A549 (cell line): Measurements from ENCODE around the gene RAB38. TPM values are rescaled to one million over a fixed set of nuclear protein-coding genes. Genes with fewer than 3 reads are reported as not detected.

Experiments
- ATAC-seq, 2 experiments: fragments of 200-7000 bp in 1 of 2; fragments of >200 bp in 1 of 2; cut with Nextera tagmentation in 1 of 2; cut with Tn5 transposase in 1 of 2; 3 replicates each; pipeline versions ENCODE4 v1.8.0 to v1.9.1; 2018 to 2020; ENCODE audit warnings: mild to moderate bottlenecking in 1 of 2, moderate library complexity in 1 of 2
- CTCF ChIA-PET: fragments of 300-600 bp; sonication (Branson Sonifier 250); formaldehyde crosslinking; extraction: SDS; loops from one replicate; lab custom pipeline; 2021; ENCODE audit warnings: antibody characterized with exemption, inconsistent platforms; lab: Yijun Ruan, JAX
- POLR2A ChIA-PET: fragments of 350-600 bp; formaldehyde crosslinking; extraction: SDS; loops from one replicate; lab custom pipeline; 2021; ENCODE audit warnings: antibody characterized with exemption, inconsistent platforms; lab: Yijun Ruan, JAX
- DNase-seq, 2 experiments: peaks; one replicate each; pipeline versions ENCODE4 v3.0.0 to v3.0.0-alpha.2; 2011 to 2016; ENCODE audit warnings: low read depth in 1 of 2, low spot score in 1 of 2
- FAIRE-seq: peaks from 2 replicates; lab custom pipeline; 2011; peaks lifted over from hg19 to GRCh38; lab: Jason Lieb, UNC
- H3K27ac ChIP-seq, 2 experiments: fragments of >200 bp; sonication (Bioruptor Twin); formaldehyde crosslinking; 3 replicates each; pipeline ENCODE4 v1.5.1; 2016 to 2017
- H3K4me1 ChIP-seq: fragments of >200 bp; sonication (Bioruptor Twin); formaldehyde crosslinking; 3 replicates; pipeline ENCODE4 v1.6.1; 2016
- H3K4me2 ChIP-seq: fragments of >200 bp; sonication (Bioruptor Twin); formaldehyde crosslinking; 3 replicates; pipeline ENCODE4 v1.6.1; 2016
- H3K4me3 ChIP-seq: fragments of >200 bp; sonication (Bioruptor Twin); formaldehyde crosslinking; 3 replicates; pipeline ENCODE4 v1.5.1; 2016
- H3K9me3 ChIP-seq: fragments of >200 bp; sonication (Bioruptor Twin); formaldehyde crosslinking; 3 replicates; pipeline ENCODE4 v1.6.1; 2016
- BHLHE40 ChIP-seq: IDR thresholded peaks from 2 replicates; pipeline ENCODE4 v1.6.1; 2012; ENCODE audit warnings: low read depth, low read length, inconsistent platforms
- CEBPB ChIP-seq, 2 experiments: fragments of >200 bp in 1 of 2; sonication (Bioruptor Twin) in 1 of 2; formaldehyde crosslinking in 1 of 2; IDR thresholded peaks; 2 replicates each; pipeline ENCODE4 v1.6.1; 2012 to 2016
- CHD2 ChIP-seq: fragments of 150-350 bp; IDR thresholded peaks from 2 replicates; pipeline ENCODE4 v1.6.1; 2014; ENCODE audit warnings: low read length; ENCODE audit not compliant: partially characterized antibody
- CHD4 ChIP-seq: fragments of 200-600 bp; sonication (generic); IDR thresholded peaks from 2 replicates; pipeline ENCODE4 v1.6.1; 2016; ENCODE audit warnings: antibody characterized with exemption, mild to moderate bottlenecking, borderline replicate concordance
- EHF ChIP-seq: fragments of 250-450 bp; sonication (Bioruptor Pico); IDR thresholded peaks from 2 replicates; pipeline ENCODE4 v1.5.0; 2020; ENCODE audit warnings: mild to moderate bottlenecking
- FOSL2 ChIP-seq, 2 experiments: fragments of 450-650 bp in 1 of 2; fragments of >200 bp in 1 of 2; sonication (Bioruptor Twin) in 1 of 2; formaldehyde crosslinking; IDR thresholded peaks; 2 replicates each; pipeline versions ENCODE4 v1.5.0 to v1.6.1; 2016 to 2020; ENCODE audit warnings: mild to moderate bottlenecking in 1 of 2, moderate library complexity in 1 of 2
- FOXS1 ChIP-seq: fragments of 250-450 bp; sonication (Bioruptor Pico); IDR thresholded peaks from 2 replicates; pipeline ENCODE4 v1.5.0; 2020; ENCODE audit warnings: mild to moderate bottlenecking, moderate library complexity
- HEYL ChIP-seq: fragments of 250-450 bp; sonication (Bioruptor Pico); IDR thresholded peaks from 2 replicates; pipeline ENCODE4 v1.8.0; 2021; ENCODE audit warnings: mild to moderate bottlenecking, moderate library complexity
- HOXB5 ChIP-seq: fragments of 250-450 bp; sonication (Bioruptor Pico); IDR thresholded peaks from 2 replicates; pipeline ENCODE4 v1.5.0; 2020; ENCODE audit warnings: mild to moderate bottlenecking, moderate library complexity
- JUNB ChIP-seq: fragments of >200 bp; sonication (Bioruptor Twin); formaldehyde crosslinking; IDR thresholded peaks from 2 replicates; pipeline ENCODE4 v1.6.1; 2016
- KDM1A ChIP-seq: fragments of 200-600 bp; sonication (generic); IDR thresholded peaks from 2 replicates; pipeline ENCODE4 v1.6.1; 2016; ENCODE audit warnings: low read depth, mild to moderate bottlenecking
- KDM5A ChIP-seq: fragments of 200-600 bp; sonication (generic); IDR thresholded peaks from 2 replicates; pipeline ENCODE4 v1.6.1; 2016; ENCODE audit warnings: antibody characterized with exemption, mild to moderate bottlenecking
- MAFK ChIP-seq: fragments of 450-650 bp; IDR thresholded peaks from 2 replicates; pipeline ENCODE4 v1.6.1; 2014; ENCODE audit not compliant: partially characterized antibody
- NFE2L2 ChIP-seq: fragments of 150-350 bp; conservative IDR thresholded peaks from 2 replicates; pipeline ENCODE4 v1.6.1; 2014; ENCODE audit warnings: low read length
- NR3C1 ChIP-seq: fragments of >200 bp; sonication (Bioruptor Twin); formaldehyde crosslinking; IDR thresholded peaks from 3 replicates; pipeline ENCODE4 v1.6.1; 2017
- PHF8 ChIP-seq: fragments of 200-600 bp; sonication (generic); IDR thresholded peaks from 2 replicates; pipeline ENCODE4 v1.6.1; 2016; ENCODE audit warnings: low read depth, mild to moderate bottlenecking, antibody characterized with exemption, moderate library complexity, borderline replicate concordance
- POLR2AphosphoS2 ChIP-seq: conservative IDR thresholded peaks from 2 replicates; pipeline ENCODE4 v1.6.1; 2012; ENCODE audit warnings: low read length, improper control_type of control experiment, inconsistent platforms
- RAD21 ChIP-seq, 2 experiments: fragments of >200 bp in 1 of 2; sonication (Bioruptor Twin) in 1 of 2; formaldehyde crosslinking in 1 of 2; IDR thresholded peaks in 1 of 2; conservative IDR thresholded peaks in 1 of 2; 2 replicates in 1 of 2; 3 replicates in 1 of 2; pipeline ENCODE4 v1.6.1; 2012 to 2018; ENCODE audit warnings: inconsistent platforms in 1 of 2
- RNF2 ChIP-seq: fragments of 200-600 bp; sonication (generic); IDR thresholded peaks from 2 replicates; pipeline ENCODE4 v1.6.1; 2016; ENCODE audit warnings: low read depth, mild to moderate bottlenecking, antibody characterized with exemption, moderate library complexity, borderline replicate concordance
- ZC3H11A ChIP-seq: fragments of 450-650 bp; IDR thresholded peaks from 2 replicates; pipeline ENCODE4 v1.6.1; 2014; ENCODE audit warnings: antibody characterized with exemption, mild to moderate bottlenecking
- ZFP36 ChIP-seq: fragments of 450-650 bp; IDR thresholded peaks from 2 replicates; pipeline ENCODE4 v1.6.1; 2014; ENCODE audit warnings: borderline replicate concordance; ENCODE audit not compliant: partially characterized antibody
- ZNF302 ChIP-seq: fragments of 250-450 bp; sonication (Bioruptor Pico); IDR thresholded peaks from 2 replicates; pipeline ENCODE4 v1.9.0; 2021; ENCODE audit warnings: inconsistent platforms, mild to moderate bottlenecking, moderate library complexity
- WGBS: methylation state at CpG from one replicate; pipeline ENCODE4 v1.1.6; 2017; ENCODE audit errors: missing lambda C conversion rate; 5-methylcytosine and 5-hydroxymethylcytosine counted together
- polyA plus RNA-seq, 4 experiments: library from polyadenylated mRNA; depleted of rRNA in 3 of 4; stranded (reverse); fragments of >200 nt; fragmentation: RNase III in 1 of 4; extraction: RNeasy Plus Mini Kit Qiagen cat#74134 plus additional on column Dnase treatment in 1 of 4; gene quantifications; 2 replicates in 3 of 4; 3 replicates in 1 of 4; pipeline ENCODE4 v1.2.3, GENCODE V29; 2011 to 2017
- TF ChIP-seq, protein P1 (sequence below): fragments of 250-450 bp; sonication (Bioruptor Pico); IDR thresholded peaks from 2 replicates; pipeline ENCODE4 v1.5.0; 2020; ENCODE audit warnings: low read depth, mild to moderate bottlenecking, moderate library complexity
- TF ChIP-seq, protein P2 (sequence below): fragments of >200 bp; sonication (Bioruptor Twin); formaldehyde crosslinking; IDR thresholded peaks from 3 replicates; pipeline ENCODE4 v1.6.1; 2016
- TF ChIP-seq, protein P3 (sequence below): IDR thresholded peaks from 2 replicates; pipeline ENCODE4 v1.6.1; 2012

RAB38 gene
- polyA plus RNA-seq, 2 of the 4 experiments (the other 2 are of a cell fraction) = 0.59 to 1.6 TPM

DNA sequence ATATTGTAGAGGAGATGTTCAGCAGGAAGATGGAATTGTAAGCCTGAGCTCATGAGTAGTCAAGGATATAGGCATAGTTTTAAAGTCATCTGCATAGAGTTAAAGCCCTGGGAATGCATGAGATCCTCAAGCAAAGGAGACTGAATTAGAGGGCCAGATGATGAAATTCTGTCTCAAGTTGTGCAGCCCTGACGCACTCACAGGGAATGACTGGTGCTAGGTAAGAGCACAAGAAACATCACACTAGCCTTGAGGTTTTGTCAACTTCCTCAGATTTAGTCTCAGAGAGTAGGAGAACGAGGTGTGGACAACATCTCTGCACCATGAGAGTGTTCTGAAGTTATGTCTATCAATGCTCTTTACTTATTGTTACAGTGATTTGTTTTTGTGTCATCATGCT is 5.8 kb downstream of the RAB38 start:
- TF ChIP-seq FOSL2 (IDR thresholded peaks at IDR 0.05) (no peak), FOSL2 (CRISPR knock-in tag; IDR thresholded peaks at IDR 0.05) (no peak), HEYL (no peak)
- CTCF ChIA-PET = no interaction called here
- Histone ChIP-seq H3K9me3 (no peaks in the 10 kb centered on the region), H3K27ac (no peak overlapping the region), H3K4me2 (no peak overlapping the region), H3K4me1 (no peaks in the 10 kb centered on the region), H3K4me3 (no peak overlapping the region)
- FAIRE-seq (no peak), DNase-seq (no peak), ATAC-seq (no peak)
- POLR2A ChIA-PET = no interaction called here
- 46% methylated on average over 2 of the region's 2 CpGs for WGBS

DNA sequence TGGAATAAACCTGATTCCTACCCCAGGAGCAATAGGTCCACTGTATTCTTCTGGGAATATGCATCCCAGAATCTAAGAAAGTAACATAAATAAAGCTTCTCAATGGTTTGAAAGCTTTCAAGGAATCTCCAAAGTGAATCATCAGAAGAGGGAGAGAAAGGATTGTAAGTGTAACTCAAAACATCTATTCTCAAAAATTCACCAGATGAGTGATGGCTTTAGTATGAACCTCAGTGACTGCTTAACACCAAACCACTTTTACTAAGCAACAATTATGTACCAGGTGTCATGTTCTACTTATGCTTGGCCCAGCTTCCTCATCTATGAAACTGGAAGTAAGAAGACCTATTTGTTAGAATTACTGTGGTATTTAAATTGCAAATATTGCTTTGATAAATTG is 7.4 kb downstream of the RAB38 start:
- Histone ChIP-seq H3K9me3 (no peaks in the 10 kb centered on the region), H3K4me1 (no peaks in the 10 kb centered on the region), H3K27ac (no peak overlapping the region), H3K4me2 (no peak overlapping the region), H3K4me3 (no peak overlapping the region)
- no peak for FAIRE-seq
- CTCF ChIA-PET = no interaction called here
- no peak for DNase-seq
- TF ChIP-seq MAFK = no peak
- no peak for TF ChIP-seq CHD2
- no peak for TF ChIP-seq JUNB
- TF ChIP-seq ZFP36 = no peak
- TF ChIP-seq NFE2L2 = no peak
- TF ChIP-seq HOXB5 (CRISPR knock-in tag) = no peak
- no peak for TF ChIP-seq CHD4
- TF ChIP-seq ZNF302 = no peak
- TF ChIP-seq, protein P1, sequence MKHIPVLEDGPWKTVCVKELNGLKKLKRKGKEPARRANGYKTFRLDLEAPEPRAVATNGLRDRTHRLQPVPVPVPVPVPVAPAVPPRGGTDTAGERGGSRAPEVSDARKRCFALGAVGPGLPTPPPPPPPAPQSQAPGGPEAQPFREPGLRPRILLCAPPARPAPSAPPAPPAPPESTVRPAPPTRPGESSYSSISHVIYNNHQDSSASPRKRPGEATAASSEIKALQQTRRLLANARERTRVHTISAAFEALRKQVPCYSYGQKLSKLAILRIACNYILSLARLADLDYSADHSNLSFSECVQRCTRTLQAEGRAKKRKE (CRISPR knock-in tag) = no peak
- no peak for TF ChIP-seq FOXS1 (CRISPR knock-in tag)
- TF ChIP-seq, protein P2, sequence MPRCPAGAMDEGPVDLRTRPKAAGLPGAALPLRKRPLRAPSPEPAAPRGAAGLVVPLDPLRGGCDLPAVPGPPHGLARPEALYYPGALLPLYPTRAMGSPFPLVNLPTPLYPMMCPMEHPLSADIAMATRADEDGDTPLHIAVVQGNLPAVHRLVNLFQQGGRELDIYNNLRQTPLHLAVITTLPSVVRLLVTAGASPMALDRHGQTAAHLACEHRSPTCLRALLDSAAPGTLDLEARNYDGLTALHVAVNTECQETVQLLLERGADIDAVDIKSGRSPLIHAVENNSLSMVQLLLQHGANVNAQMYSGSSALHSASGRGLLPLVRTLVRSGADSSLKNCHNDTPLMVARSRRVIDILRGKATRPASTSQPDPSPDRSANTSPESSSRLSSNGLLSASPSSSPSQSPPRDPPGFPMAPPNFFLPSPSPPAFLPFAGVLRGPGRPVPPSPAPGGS = no peak
- TF ChIP-seq PHF8 = no peak
- TF ChIP-seq BHLHE40 = no peak
- TF ChIP-seq RAD21 (conservative IDR thresholded peaks at IDR 0.05 in 1 of 2, IDR thresholded peaks at IDR 0.05 in 1 of 2) = no peak
- no peak for TF ChIP-seq RNF2
- TF ChIP-seq NR3C1 = no peak
- no peak for TF ChIP-seq KDM1A
- TF ChIP-seq EHF (CRISPR knock-in tag) = no peak
- TF ChIP-seq, protein P3, sequence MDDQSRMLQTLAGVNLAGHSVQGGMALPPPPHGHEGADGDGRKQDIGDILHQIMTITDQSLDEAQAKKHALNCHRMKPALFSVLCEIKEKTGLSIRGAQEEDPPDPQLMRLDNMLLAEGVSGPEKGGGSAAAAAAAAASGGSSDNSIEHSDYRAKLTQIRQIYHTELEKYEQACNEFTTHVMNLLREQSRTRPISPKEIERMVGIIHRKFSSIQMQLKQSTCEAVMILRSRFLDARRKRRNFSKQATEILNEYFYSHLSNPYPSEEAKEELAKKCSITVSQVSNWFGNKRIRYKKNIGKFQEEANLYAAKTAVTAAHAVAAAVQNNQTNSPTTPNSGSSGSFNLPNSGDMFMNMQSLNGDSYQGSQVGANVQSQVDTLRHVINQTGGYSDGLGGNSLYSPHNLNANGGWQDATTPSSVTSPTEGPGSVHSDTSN = no peak
- TF ChIP-seq, all 56 proteins: peak for 0
- ATAC-seq = no peak
- POLR2A ChIA-PET = no interaction called here

DNA sequence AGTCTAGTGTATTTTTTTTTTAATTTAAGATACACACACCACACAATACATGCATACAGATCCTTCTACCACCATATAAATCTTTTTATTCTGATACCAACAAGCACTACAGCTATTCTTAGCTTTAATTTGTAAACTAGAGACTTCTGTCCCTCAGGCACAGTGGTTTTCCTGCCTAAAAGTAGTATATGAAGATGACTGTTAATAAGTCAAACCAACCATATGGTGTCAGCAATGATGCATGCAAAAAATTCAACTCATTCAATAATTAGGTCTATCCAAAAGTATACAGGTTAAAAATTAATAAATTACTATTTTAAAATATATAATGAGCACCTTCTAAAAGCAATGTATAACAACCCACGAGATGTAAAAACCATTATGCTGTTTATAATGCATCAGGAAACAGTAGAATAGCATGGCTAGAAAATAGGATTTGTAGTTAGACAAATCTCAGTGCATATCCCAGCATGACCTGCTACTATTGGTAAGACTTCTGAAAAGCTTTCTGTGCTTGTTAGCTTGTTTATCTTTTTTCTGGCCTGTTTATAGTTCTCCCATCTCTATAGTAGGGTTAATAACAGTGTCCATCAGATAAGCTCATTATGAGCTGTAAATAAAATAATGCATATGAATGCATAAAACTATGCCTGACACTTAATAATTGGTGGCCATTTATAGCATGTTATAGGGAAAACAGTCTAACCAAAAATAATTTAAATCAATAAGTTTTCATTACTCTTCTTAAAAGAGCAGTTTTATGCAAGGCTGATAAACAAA is 10.2 kb downstream of the RAB38 start:
- Histone ChIP-seq H3K9me3 (peaks cover 4% of the 10 kb centered on the region; the same call in 1 of the 3 replicates), H3K4me3 (no peak overlapping the region), H3K4me2 (no peak overlapping the region), H3K27ac (no peak overlapping the region), H3K4me1 (no peaks in the 10 kb centered on the region)
- WGBS = 16% methylated on average over 1 of the region's 1 CpG
- FAIRE-seq = no peak
- TF ChIP-seq RAD21 (conservative IDR thresholded peaks at IDR 0.05 in 1 of 2, IDR thresholded peaks at IDR 0.05 in 1 of 2) = no peak
- TF ChIP-seq ZC3H11A = no peak
- no peak for TF ChIP-seq POLR2AphosphoS2
- TF ChIP-seq FOXS1 (CRISPR knock-in tag) = no peak
- TF ChIP-seq KDM5A = no peak
- no peak for TF ChIP-seq CEBPB (IDR thresholded peaks at IDR 0.05)
- no peak for TF ChIP-seq HOXB5 (CRISPR knock-in tag)
- CTCF ChIA-PET = no interaction called here
- ATAC-seq = no peak
- DNase-seq = no peak
- POLR2A ChIA-PET = no interaction called here
